NCI-H1092 treated with DMSO at 0.1 percent for 48 hours (cell line): ENCODE measurements around the gene HCN3.
"Not testable (repeated sequence)": the region's sequence is repeated elsewhere in the genome, so short reads cannot be mapped to it uniquely, and the experiment has no call there.

Experiments
- DNase-seq: peaks from one replicate; lab custom pipeline; 2025; lab: John Stamatoyannopoulos, UW

HCN3 gene

DNA sequence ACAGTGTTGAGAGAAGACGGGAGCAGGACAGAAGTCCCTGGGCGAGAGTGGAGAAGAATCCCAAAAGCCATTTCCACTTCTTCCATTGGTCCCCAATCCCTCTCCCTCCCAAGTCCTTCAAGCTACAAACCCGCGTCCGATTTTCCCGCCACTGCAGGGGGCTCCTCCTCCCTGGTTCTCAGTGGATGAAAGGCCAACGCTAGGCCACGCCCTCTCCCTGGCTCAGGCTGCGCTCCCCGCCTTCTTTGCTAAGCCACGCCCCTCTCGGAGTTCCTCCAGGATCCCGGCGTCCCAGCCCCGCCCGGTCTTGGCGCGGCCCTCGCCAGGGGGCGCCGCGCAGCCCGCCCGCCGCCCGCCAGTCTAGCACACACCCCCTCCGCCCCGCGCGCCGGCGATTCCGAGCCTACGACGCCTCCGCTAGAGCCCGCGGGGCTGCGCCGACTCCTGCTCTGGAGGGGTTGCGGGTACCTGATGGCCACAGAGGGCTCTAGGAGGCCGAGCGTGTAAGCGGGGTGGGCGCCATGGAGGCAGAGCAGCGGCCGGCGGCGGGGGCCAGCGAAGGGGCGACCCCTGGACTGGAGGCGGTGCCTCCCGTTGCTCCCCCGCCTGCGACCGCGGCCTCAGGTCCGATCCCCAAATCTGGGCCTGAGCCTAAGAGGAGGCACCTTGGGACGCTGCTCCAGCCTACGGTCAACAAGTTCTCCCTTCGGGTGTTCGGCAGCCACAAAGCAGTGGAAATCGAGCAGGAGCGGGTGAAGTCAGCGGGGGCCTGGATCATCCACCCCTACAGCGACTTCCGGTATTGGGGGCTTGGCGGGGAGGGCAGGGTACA lies at the start of gene HCN3:
TSS of gene HCN3 (plus strand) at position 394 of the 832 bp plus-strand sequence. CDS start at position 522, 128 bp downstream.
- DNase-seq, result peak; percentile 99

DNA sequence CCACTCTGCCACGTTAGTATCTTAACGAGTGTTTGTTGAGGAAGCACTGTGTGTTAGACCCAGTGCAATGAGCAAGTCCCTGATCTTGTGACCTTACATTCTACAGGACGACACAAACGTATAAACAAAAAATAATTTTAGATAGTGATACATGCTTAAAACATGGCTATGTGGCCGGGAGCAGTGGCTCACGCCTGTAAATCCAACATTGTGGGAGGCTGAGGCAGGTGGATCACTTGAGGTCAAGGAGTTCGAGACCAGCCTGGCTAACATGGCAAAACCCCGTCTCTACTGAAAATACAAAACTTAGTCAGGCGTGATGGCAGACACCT lies 49.2 kb upstream of the HCN3 start:
- DNase-seq, result no peak

GRCh38 chr1:155231302-155231701 lies 46.0 kb upstream of the HCN3 start:
- DNase-seq, result not testable (repeated sequence)

DNA sequence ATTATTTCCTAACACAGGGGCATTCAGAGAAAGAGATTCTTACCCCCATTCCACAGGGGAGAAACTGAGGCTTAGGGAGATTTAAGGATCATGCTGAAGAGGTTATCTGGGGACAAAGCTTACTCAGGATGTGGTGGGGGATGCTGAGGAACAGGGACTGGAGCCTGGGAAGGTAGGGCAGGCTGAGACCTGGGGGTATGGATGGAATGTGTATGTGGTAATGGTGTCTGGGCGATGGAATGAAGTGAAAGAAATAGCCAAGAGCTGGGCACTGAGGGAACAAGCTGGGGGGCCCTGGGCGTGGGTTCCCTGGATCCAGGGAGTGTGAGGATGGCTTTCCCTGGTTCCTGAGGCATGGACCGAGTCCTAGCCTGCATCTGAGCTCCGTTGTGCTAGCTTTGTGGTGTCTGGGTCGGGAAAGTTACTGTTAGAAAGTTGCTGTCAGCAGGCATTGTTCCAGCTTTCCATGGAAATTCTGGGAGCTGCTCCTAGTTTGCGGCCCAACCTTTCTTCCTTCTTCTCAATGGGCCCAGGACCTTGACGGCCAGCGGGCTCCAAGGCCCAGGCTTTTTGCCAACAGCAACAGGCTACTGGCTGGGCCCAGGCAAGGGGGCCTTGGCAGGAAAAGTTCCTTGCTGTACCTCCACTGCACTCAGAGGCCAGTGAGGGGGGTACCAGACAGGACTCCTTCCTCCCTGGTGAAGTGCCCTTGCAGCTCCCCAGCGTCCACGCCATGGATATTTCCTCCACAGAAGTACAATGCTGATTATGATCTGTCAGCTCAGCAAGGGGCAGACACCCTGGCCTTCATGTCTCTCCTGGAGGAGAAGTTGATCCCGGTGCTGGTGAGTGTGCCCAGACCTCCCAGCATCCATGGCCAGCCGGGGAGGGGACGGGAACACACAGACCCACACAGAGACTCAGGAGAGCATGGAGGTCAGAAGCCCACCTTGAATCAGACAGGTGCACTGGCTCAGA lies 45.0 kb upstream of the HCN3 start:
- not testable (repeated sequence) for DNase-seq

GRCh38 chr1:155233502-155233901 lies 43.8 kb upstream of the HCN3 start:
- not testable (repeated sequence) for DNase-seq

DNA sequence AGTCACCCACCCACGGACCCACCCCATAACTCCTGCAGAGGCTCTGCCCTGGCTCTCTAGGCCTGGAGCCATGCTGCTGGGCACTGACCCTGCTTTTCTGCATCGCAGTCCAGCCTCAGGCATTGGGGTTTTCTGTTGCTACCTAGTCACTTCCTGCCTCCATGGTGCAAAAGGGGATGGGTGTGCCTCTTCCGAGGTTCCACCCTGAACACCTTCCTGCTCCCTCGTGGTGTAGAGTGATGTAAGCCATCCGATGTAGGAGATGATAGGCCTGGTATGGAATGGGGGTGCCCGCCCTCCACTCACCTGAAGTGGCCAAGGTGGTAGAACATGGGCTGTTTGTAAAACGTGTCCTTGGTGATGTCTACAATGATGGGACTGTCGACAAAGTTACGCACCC lies 41.9 kb upstream of the HCN3 start:
- DNase-seq, result not testable (repeated sequence)

GRCh38 chr1:155236451-155236850 lies 40.8 kb upstream of the HCN3 start:
- no peak for DNase-seq

DNA sequence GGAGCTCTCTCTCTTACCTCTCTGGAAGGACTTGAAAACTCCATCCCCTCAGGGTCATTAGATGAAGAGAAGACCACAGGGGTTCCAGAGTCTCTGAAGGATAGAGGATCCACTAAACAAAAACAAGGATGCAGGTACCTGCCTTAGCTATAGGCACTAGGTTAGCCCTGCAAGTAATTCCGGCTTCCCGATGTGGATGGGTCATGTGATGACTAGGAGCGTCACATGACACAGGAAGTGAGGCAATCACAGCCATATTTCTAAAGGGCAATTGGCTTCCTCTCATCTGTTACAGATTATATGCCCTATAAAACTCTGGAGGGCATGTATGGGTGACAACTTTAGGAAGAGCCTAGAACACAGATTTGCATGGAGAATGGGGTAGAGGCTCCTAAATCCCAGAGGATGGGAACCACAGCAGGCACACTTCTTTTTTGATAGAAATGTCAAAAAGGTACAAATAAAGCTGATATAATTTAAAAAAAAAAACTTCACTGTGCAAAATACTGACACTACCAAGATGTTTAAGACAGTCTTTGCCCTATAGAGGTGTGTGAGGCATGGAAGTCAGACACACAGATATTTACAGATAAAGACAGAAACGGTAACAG lies 36.1 kb upstream of the HCN3 start:
- DNase-seq, result peak; percentile 42

DNA sequence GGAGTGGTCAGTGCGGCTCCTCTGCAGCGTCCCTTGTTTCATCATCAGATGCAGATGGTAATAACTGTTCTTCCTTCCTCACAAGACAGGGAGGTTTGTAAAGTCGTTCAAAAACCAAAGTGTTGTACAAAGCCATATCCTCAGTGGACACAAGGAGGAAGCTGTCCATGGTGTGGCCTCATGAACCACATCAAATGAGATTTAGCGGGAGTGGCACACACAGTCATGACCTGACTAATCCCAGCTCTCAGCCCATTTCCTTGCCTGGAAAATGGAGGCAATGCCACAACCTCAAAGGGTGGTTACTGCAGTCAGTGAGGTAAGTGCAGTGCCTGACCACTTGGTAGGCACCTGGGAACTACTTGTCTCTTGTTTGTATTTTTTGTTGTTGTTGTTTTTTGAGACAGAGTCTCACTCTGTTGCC lies 35.4 kb upstream of the HCN3 start:
- no peak for DNase-seq

GRCh38 chr1:155242805-155243358 lies 34.4 kb upstream of the HCN3 start:
- no peak for DNase-seq

GRCh38 chr1:155244368-155245162 lies 32.7 kb upstream of the HCN3 start:
- DNase-seq, result peak; percentile 100

DNA sequence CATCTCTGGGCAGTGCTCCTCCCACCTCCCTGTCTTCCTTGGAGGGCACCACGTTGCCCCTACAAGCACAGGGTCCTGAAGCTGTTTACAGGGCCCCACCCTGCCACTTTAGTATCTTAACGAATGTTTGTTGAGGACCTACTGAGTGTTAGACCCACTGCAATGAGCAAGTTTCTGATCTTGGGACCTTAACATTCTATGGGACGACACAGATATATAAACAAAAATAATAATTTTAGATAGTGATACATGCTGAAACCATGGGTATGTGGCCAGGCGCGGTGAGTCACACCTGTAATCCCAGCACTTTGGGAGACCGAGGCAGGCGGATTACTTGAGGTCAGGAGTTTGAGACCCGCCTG lies 32.1 kb upstream of the HCN3 start:
- no peak for DNase-seq

GRCh38 chr1:155246796-155247195 lies 30.5 kb upstream of the HCN3 start:
- not testable (repeated sequence) for DNase-seq

GRCh38 chr1:155247667-155248553 lies 29.4 kb upstream of the HCN3 start:
- DNase-seq, result no peak

- DNase-seq, result no peak
Observed at GRCh38 chr1:155250246-155250632, 27.0 kb upstream of the HCN3 start.

DNA sequence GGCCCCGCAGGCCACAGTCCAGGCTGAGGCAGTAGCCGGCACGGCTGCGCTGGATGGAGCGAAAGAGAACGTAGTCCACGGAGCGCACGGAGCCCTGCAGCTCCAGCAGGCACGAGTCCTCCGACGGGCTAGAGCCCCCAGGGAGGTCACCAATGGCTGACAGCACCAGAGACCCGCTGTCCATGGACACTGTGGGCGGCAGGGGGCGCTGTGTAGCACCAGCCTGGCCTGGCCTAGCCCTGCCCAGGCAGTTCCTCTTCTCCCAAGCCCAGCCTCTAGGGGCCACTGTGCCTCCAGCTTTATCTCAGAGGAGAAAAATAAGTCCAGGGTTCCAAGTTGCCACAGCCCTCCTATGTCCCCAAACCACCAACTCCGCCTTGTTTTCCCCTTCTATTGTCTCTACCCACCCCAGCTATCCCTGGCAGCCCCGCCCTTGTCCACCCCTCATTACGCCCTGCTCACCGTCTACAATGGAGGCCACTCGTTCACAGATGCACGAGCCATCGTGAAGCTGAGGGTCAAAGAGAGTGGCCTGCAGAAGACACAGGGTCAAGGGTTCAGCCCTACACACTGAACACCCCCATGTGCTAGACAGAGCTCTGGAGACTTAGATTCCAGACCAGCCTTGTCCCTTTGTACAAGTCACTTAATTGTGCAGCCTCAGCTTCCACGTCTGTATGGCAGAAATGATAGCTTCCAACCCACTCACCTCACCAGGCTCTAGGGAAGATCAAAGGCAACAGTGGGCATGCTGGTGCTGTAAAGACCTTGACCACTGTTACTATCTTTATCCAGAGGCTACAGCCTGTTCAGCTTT lies 26.4 kb upstream of the HCN3 start:
- peak; percentile 94 for DNase-seq

- DNase-seq, result no peak
Observed at GRCh38 chr1:155251566-155251965, 25.7 kb upstream of the HCN3 start.

DNA sequence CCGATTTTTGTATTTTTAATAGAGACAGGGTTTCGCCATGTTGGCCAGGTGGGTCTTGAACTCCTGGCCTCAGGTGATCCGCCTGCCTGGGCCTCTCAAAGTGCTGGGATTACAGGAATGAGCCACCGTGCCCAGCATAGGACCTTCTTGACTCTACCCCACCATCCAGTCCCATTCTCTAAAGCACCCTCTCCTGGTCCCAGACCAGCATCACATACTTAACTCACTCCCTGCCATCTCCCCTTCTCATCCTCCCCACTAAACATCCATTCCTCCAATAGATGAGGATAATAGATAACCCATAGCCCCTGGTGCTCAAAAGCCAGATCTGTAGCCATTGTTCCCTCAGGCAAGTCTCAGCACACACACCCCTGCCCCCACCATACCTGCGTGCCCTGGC lies 24.1 kb upstream of the HCN3 start:
- DNase-seq, result no peak

DNA sequence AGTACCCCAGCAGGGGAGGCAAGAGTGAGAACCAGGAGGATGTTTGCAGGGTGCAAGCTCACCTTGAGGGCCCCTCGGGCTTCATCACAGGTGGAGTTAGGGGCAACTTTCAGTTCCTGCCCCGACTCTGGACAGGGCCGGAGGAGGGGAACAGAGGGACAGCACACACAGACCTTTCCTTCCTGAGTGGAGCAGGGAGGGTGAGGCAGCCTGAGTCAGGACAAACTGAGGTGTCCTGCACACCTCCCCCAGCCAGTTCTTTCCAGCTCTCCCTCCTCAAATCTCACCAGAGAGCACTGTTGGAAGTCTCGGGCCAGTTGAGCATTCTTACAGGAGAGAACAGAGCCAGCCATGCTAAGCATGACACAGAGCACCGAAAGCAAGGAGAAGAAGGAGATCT lies 23.5 kb upstream of the HCN3 start:
- DNase-seq, result no peak
